Effector memory CD4-positive, alpha-beta T cell (primary cell): ENCODE data around the gene ACBD7.

ENCODE experiments used
- DNase-seq, 3 donors: peaks; one replicate each; pipeline ENCODE4 v3.0.0-alpha.2; 2020
- H3K27ac ChIP-seq: 2 replicates; pipeline ENCODE4 v1.7.0; 2013; ENCODE audit warnings: mild to moderate bottlenecking, low read length, moderate library complexity; ENCODE audit not compliant: insufficient read depth, poor library complexity, severe bottlenecking
- H3K27me3 ChIP-seq: replicated peaks from 2 replicates; pipeline ENCODE4 v1.7.0; 2013; ENCODE audit warnings: mild to moderate bottlenecking, low read length; ENCODE audit not compliant: insufficient read depth, control insufficient read depth, poor library complexity, severe bottlenecking
- H3K36me3 ChIP-seq: 2 replicates; pipeline ENCODE4 v1.7.0; 2013; ENCODE audit warnings: mild to moderate bottlenecking, low read length, moderate library complexity; ENCODE audit not compliant: control insufficient read depth, insufficient read depth
- H3K4me1 ChIP-seq: 2 replicates; pipeline ENCODE4 v1.7.0; 2013; ENCODE audit warnings: low read length, mild to moderate bottlenecking; ENCODE audit not compliant: control insufficient read depth, insufficient read depth, poor library complexity, severe bottlenecking
- H3K4me3 ChIP-seq: 2 replicates; pipeline ENCODE4 v1.7.0; 2013; ENCODE audit warnings: low read length, low read depth, mild to moderate bottlenecking; ENCODE audit not compliant: insufficient read depth, poor library complexity, severe bottlenecking
- H3K9me3 ChIP-seq: 2 replicates; pipeline ENCODE4 v1.7.0; 2013; ENCODE audit warnings: mild to moderate bottlenecking, low read length, moderate library complexity; ENCODE audit not compliant: control insufficient read depth

ACBD7 gene

DNA sequence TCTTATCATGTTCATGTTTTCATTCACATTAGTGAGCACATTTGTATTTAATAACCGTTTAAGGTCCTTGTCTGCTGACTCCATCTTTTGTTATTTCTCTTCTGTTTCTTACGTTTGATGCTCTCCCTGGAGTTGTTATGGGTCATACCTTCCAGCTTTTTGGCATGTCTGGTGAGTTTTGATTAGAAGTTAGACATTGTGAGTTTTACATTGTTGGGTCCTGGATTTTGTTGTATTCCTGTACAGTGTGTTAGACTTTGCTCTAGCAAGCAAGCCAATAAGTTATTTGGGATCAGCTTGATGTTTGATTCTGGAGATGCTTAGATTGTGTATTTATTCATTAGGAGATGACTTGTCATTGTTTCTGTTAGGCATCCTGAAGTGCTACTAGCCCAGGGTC lies 27.9 kb downstream of the ACBD7 start:
- no peak for DNase-seq
- no peaks in the 10 kb centered on the region for H3K9me3 ChIP-seq
- no peak overlapping the region for H3K4me3 ChIP-seq
- H3K27me3 ChIP-seq, result no peaks in the 10 kb centered on the region
- no peak overlapping the region for H3K27ac ChIP-seq
- no peaks in the 10 kb centered on the region for H3K4me1 ChIP-seq
- H3K36me3 ChIP-seq, result no peaks in the 10 kb centered on the region

DNA sequence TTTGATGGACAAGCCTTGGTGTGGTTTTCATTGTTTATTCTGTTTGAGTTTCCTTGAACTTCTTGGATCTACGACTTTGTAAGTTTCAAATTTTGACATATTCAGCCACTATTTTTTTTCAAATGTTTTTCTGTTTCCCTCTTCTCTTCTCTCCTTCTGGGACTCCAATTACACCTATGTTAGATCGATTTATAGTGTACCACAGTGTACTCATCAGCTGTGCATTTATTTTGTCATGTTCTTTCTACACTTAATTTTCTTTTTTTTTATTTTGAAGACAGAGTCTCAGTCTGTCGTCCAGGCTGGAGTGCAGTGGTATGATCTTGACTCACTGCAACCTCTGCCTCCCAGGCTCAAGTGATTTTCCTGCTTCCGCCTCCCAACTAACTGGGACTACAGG lies 28.7 kb downstream of the ACBD7 start:
- H3K4me1 ChIP-seq, result no peaks in the 10 kb centered on the region
- H3K36me3 ChIP-seq, result no peaks in the 10 kb centered on the region
- H3K27me3 ChIP-seq, result no peaks in the 10 kb centered on the region
- no peak overlapping the region for H3K27ac ChIP-seq
- DNase-seq, result no peak
- no peaks in the 10 kb centered on the region for H3K9me3 ChIP-seq
- H3K4me3 ChIP-seq, result no peak overlapping the region

DNA sequence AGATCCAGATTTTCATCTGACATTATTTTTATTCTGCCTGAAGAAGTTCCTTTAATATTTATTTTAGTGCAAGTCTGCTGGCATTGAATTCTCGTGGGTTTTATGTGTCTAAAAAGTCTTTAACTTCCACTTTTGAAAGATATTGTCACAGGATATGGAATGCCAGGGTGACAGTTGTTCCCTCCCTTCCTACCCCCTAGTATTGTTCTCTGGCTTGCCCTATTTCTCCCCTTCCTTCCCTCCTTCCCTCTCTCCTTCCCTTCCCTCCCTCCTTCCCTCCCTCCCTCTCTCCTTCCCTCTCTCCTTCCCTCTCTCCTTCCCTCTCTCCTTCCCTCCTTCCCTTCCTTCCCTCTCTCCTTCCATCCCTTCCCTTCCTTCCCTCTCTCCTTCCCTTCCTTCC lies 29.9 kb downstream of the ACBD7 start:
- no peak for DNase-seq
- Histone ChIP-seq H3K4me3 (no peak overlapping the region), H3K9me3 (no peaks in the 10 kb centered on the region), H3K36me3 (no peaks in the 10 kb centered on the region), H3K27ac (no peak overlapping the region), H3K4me1 (no peaks in the 10 kb centered on the region), H3K27me3 (no peaks in the 10 kb centered on the region)

DNA sequence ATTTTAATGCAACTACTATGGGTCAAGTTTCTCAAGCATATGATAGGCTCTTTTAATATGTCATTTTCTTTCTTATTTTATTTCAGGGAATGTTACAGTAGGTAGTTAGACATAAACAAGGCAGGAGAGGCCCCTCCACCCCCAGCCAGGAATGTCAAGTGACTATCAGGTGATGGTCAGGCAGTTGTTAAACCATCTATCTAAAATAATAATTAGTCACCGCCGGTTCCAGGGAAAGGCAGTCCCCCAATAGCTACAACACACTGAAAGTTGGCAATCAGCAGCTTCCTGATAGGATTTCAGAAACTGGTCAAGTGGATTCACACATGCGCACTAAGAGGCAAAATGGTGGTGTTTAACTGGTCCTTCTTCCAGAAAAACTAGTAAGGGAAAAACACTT lies 35.5 kb downstream of the ACBD7 start:
- H3K27me3 ChIP-seq, result no peaks in the 10 kb centered on the region
- H3K9me3 ChIP-seq, result no peaks in the 10 kb centered on the region
- H3K36me3 ChIP-seq, result no peaks in the 10 kb centered on the region
- DNase-seq, result no peak
- no peak overlapping the region for H3K4me3 ChIP-seq
- H3K4me1 ChIP-seq, result no peaks in the 10 kb centered on the region
- H3K27ac ChIP-seq, result no peak overlapping the region

DNA sequence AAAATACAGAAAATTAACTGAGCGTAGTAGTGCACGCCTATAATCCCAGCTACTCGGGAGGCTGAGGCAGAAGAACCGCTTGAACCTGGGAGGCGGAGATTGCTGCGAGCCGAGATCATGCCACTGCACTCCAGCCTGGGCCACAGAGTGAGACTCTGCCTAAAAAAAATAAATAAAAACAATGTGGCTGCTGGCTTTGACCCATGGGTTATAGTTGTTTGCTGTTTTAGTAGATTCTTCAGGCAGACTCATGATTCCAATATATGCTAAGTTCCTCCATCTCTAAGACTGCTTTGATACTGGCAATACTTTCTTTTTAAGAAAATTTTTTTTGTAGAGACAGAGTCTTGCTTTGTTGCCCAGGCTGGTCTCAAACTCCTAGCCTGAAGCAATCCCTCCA lies 36.5 kb downstream of the ACBD7 start:
- Histone ChIP-seq H3K27ac (no peak overlapping the region), H3K4me1 (no peaks in the 10 kb centered on the region), H3K36me3 (no peaks in the 10 kb centered on the region), H3K9me3 (no peaks in the 10 kb centered on the region), H3K4me3 (no peak overlapping the region), H3K27me3 (no peaks in the 10 kb centered on the region)
- DNase-seq, result no peak

DNA sequence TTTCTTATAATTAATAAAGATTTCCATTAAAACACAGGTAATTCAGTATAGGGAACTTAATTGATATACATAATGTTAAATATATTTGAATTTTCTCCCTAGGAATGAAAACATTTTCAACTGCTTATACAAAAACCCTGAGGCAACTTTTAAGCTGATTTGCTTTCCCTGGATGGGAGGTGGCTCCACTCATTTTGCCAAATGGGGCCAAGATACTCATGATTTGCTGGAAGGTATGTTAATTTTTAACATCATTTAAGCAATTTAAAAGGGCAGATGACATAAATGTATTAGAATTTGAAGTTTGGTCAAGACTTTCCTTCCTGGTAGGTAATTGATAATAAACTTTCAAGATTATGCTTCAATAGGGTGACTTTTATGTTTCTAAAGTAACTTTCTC lies 39.0 kb downstream of the ACBD7 start:
- no peak overlapping the region for H3K4me3 ChIP-seq
- H3K27me3 ChIP-seq, result no peaks in the 10 kb centered on the region
- H3K9me3 ChIP-seq, result no peaks in the 10 kb centered on the region
- no peak overlapping the region for H3K27ac ChIP-seq
- no peak for DNase-seq
- no peaks in the 10 kb centered on the region for H3K4me1 ChIP-seq
- H3K36me3 ChIP-seq, result no peaks in the 10 kb centered on the region

DNA sequence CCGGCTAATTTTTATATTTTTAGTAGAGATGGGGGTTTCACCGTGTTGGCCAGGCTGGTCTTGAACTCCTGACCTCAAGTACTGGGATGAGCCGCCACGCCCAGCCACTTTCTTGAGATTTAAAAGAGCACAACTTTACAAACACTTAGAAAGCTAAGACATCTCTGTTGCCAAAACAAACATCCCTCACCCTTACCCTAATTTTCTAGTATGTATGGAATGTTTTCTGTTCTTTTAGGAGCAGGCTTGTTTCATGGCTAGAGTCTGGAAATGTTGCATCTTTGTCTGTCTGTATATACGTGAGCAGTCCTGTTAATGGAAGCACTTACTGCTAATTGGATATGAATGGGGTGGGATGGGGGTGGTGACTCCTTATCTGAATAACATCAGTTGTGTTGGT lies 42.0 kb downstream of the ACBD7 start:
- no peaks in the 10 kb centered on the region for H3K27me3 ChIP-seq
- no peak for DNase-seq
- H3K9me3 ChIP-seq, result no peaks in the 10 kb centered on the region
- H3K4me3 ChIP-seq, result no peak overlapping the region
- no peak overlapping the region for H3K27ac ChIP-seq
- H3K36me3 ChIP-seq, result no peaks in the 10 kb centered on the region
- no peaks in the 10 kb centered on the region for H3K4me1 ChIP-seq

DNA sequence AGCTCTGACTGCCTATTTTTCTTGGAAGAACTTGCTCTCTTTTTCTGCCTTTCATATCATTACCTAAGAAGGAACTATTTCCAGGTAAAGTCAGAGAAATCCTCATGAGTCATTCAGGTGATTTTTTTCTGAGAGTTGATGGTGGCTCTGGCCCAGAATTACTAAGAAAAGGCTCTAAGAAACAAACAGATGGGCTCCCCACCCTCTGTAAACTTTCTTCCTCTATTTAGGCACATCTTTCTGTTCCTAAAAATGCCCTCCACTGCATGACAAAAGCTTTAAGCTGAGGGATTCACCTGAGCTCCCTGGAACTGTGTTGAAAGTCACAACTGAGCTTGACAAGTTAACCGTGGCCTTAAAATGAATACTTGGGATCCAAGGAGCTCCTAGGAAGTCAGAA lies 43.2 kb downstream of the ACBD7 start:
- Histone ChIP-seq H3K27me3 (no peaks in the 10 kb centered on the region), H3K4me3 (no peak overlapping the region), H3K4me1 (no peaks in the 10 kb centered on the region), H3K9me3 (no peaks in the 10 kb centered on the region), H3K27ac (no peak overlapping the region), H3K36me3 (no peaks in the 10 kb centered on the region)
- no peak for DNase-seq

DNA sequence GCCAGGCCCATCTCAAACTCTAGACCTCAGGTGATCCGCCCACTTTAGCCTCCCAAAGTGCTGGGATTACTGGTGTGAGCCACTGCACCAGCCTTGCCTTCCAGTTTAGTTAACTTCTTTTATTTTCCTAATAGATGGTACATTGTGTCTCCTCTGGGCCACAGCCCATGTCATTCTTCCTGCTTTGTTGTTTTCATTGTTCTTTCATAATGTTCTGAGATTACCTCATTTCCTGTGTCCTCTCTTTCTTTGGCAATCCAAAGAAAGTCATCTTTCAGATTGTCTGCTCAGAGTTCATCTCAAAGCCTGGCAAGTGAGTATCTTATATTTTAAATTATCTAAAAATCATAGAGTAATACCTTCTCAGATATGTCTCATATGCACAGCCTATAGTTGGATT lies 44.9 kb downstream of the ACBD7 start, which contains the start of gene OLAH:
Gene OLAH (plus strand): TSS at position 270 of the 400 bp plus-strand sequence. CDS start 3,346 bp downstream, outside the sequence.
- Histone ChIP-seq H3K9me3 (no peaks in the 10 kb centered on the region), H3K4me3 (no peak within 1 kb of the TSS), H3K27me3 (no peaks in the 10 kb centered on the region), H3K36me3 (no peaks in the 10 kb centered on the region), H3K27ac (no peak within 1 kb of the TSS), H3K4me1 (no peaks in the 10 kb centered on the region)
- no peak for DNase-seq

DNA sequence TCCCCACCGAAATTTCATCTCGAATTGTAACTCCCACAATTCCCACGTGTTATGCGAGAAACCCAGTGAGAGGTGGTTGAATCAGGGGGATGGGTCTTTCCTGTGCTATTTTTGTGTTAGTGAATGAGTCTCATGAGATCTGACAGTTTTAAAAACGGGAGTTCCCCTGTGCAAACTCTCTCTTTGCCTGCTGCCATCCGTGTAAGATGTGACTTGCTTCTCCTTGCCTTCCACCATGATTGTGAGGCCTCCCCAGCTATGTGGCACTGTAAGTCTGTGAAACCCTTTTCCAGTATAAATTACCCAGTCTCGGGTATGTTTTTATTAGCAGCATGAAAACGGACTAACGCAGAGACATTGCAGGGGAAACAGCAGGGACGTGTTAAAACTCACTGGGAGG lies 50.2 kb downstream of the ACBD7 start:
- Histone ChIP-seq H3K27ac (no peak overlapping the region), H3K4me1 (no peaks in the 10 kb centered on the region), H3K27me3 (no peaks in the 10 kb centered on the region), H3K4me3 (no peak overlapping the region), H3K9me3 (no peaks in the 10 kb centered on the region), H3K36me3 (no peaks in the 10 kb centered on the region)
- DNase-seq, result no peak

DNA sequence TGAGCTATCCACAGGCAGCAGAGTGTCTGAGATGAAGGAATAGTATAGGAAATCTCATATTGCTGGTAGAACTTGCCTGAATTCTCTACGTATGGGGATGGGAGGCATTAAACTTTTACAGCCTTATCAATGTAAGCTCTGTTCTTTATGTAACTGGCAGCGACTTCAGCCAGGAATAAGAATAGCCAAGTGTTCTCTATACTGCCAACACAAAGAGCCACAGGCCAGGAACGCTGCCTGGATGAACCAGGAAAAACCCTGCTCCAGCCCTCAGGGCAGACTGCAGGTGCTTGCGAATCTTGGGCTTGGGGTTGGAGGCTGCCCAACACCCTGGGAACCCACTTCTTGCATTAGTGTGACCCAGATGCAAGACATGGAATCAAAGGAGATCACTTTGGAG lies 50.9 kb downstream of the ACBD7 start:
- Histone ChIP-seq H3K9me3 (no peaks in the 10 kb centered on the region), H3K4me1 (no peaks in the 10 kb centered on the region), H3K27me3 (no peaks in the 10 kb centered on the region), H3K27ac (no peak overlapping the region), H3K4me3 (no peak overlapping the region), H3K36me3 (no peaks in the 10 kb centered on the region)
- DNase-seq, result no peak
